Right atrium auricular region (tissue), 2 donors: ENCODE data around the gene RYR3. TPM values are rescaled to one million over a fixed set of nuclear protein-coding genes. Genes with fewer than 3 reads are reported as not detected.

Source experiments
- DNase-seq: peaks from one replicate; pipeline ENCODE4 v3.0.0-alpha.2; 2019; ENCODE audit warnings: low spot score
- H3K27ac ChIP-seq, 2 donors: fragments of 200-600 bp; sonication (generic); 1 replicate in 1 of 2; 2 replicates in 1 of 2; pipeline ENCODE4 v1.5.1; 2016 to 2019
- H3K27me3 ChIP-seq, 2 donors: fragments of 200-600 bp; sonication (generic); one replicate each; pipeline versions ENCODE4 v1.5.1 to v1.6.0; 2017 to 2019
- H3K36me3 ChIP-seq: fragments of 200-600 bp; sonication (generic); one replicate; pipeline ENCODE4 v1.5.1; 2016
- H3K4me1 ChIP-seq, 2 donors: fragments of 200-600 bp; sonication (generic); one replicate each; pipeline versions ENCODE4 v1.5.1 to v1.6.0; 2017 to 2019
- H3K4me3 ChIP-seq, 2 donors: fragments of 200-600 bp; sonication (generic); 1 replicate in 1 of 2; 2 replicates in 1 of 2; pipeline ENCODE4 v1.5.1; 2017 to 2019; ENCODE audit warnings: mild to moderate bottlenecking in 1 of 2, moderate library complexity in 1 of 2
- H3K9me3 ChIP-seq, 2 donors: fragments of 200-600 bp; sonication (generic); one replicate each; pipeline ENCODE4 v1.5.1; 2019
- CTCF ChIP-seq, 2 donors: fragments of 200-600 bp; sonication (generic); IDR thresholded peaks; one replicate each; pipeline ENCODE4 v1.5.1; 2019; ENCODE audit warnings: antibody characterized with exemption in 2 of 2
- total RNA-seq, 2 donors: library from RNA; depleted of rRNA; stranded (reverse); fragments of >200 nt; gene quantifications; one replicate each; pipeline ENCODE4 v1.1.0, GENCODE V29; 2016

The RYR3 gene
- total RNA-seq, 2 donors from 2014 or later = 0.08 to 0.11 TPM

- no peak overlapping the region for H3K4me3 ChIP-seq
- H3K27ac ChIP-seq = no peak overlapping the region
These were observed 158.0 kb downstream of the RYR3 start for GRCh38 chr15:33468740-33469139.

GRCh38 chr15:33473005-33473404 lies 162.2 kb downstream of the RYR3 start:
- H3K4me1 ChIP-seq = no peaks in the 10 kb centered on the region
- DNase-seq = no peak
- H3K4me3 ChIP-seq = no peak overlapping the region
- no peaks in the 10 kb centered on the region for H3K36me3 ChIP-seq
- no peak overlapping the region for H3K27ac ChIP-seq
- no peaks in the 10 kb centered on the region for H3K9me3 ChIP-seq
- H3K27me3 ChIP-seq = no peaks in the 10 kb centered on the region
- TF ChIP-seq CTCF (IDR thresholded peaks at IDR 0.05) = no peak

More at GRCh38 chr15:33468740-33469139, 158.0 kb downstream of the RYR3 start:
- Histone ChIP-seq H3K9me3 (no peaks in the 10 kb centered on the region), H3K4me1 (no peaks in the 10 kb centered on the region), H3K27me3 (no peaks in the 10 kb centered on the region), H3K36me3 (no peaks in the 10 kb centered on the region)
- TF ChIP-seq CTCF (IDR thresholded peaks at IDR 0.05) = no peak
- no peak for DNase-seq

DNA sequence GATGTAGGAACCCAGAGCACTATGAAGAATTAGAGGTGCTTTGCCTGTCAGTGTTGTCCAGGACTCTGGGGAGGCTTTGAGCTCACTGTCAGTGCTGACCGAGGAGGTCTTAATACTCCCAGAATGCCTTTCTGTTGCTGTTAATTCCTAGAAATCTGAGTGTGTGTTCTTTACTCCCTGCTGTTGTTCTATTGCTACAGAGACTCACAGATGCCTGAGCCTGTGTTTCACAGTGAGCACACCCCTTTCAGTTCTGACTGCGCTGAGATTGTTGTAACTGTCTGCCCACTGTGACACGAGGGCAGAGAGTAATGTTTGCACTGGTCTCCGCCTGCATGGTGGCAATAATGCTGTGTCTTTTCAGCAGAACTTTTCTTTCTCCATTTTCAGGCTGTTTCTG lies 162.9 kb downstream of the RYR3 start:
- no peak overlapping the region for H3K27ac ChIP-seq
- no peak for TF ChIP-seq CTCF (IDR thresholded peaks at IDR 0.05)
- no peak for DNase-seq
- no peak overlapping the region for H3K4me3 ChIP-seq
- no peaks in the 10 kb centered on the region for H3K4me1 ChIP-seq
- H3K27me3 ChIP-seq = no peaks in the 10 kb centered on the region
- H3K36me3 ChIP-seq = no peaks in the 10 kb centered on the region
- no peaks in the 10 kb centered on the region for H3K9me3 ChIP-seq

DNA sequence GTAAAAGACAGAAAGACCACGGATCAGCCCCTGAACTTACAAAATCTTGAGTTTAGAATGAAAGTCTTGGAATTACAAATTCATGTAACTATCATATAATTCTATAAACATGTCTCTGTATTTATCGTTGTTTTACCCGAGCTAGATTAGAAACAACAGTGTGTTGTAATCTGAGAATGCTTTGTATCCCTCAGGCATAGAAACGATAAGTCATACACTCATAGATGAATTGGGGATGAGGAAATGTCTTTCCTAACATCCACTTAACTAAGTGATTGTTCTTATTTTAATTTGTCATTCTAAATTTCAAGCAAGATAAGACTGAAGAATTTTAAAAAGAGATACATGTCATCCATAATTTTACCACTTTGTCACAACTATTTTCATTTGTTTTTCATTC lies 165.3 kb downstream of the RYR3 start:
- H3K36me3 ChIP-seq = no peaks in the 10 kb centered on the region
- no peak for DNase-seq
- no peaks in the 10 kb centered on the region for H3K4me1 ChIP-seq
- no peak overlapping the region for H3K27ac ChIP-seq
- no peak overlapping the region for H3K4me3 ChIP-seq
- no peak for TF ChIP-seq CTCF (IDR thresholded peaks at IDR 0.05)
- peaks cover 0 to 5% of the 10 kb centered on the region in 2 donors for H3K9me3 ChIP-seq
- H3K27me3 ChIP-seq = no peaks in the 10 kb centered on the region

DNA sequence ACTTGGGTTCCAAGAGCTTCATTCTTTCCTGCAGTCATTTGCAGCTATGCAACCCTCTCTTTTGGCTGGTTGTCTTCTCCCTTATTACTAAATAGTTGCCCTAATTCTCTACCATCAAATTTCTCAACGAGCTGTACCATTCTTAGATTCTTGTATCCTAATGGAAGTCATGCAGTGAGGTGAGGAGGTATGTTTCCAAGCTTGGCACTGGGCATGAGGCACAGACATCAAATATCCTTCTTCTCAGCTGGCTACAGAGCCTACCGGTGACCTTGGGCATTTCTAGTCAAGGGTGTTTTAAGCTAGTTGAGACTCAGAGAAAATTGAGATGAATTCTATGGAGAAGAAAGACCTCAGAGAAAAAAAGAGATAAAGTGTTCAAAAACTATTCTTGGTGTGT lies 166.1 kb downstream of the RYR3 start:
- Histone ChIP-seq H3K9me3 (peaks cover 0 to 13% of the 10 kb centered on the region in 2 donors), H3K27ac (no peak overlapping the region), H3K4me3 (no peak overlapping the region), H3K27me3 (no peaks in the 10 kb centered on the region), H3K36me3 (no peaks in the 10 kb centered on the region), H3K4me1 (no peaks in the 10 kb centered on the region)
- DNase-seq = no peak
- no peak for TF ChIP-seq CTCF (IDR thresholded peaks at IDR 0.05)

GRCh38 chr15:33489335-33489734 lies 178.6 kb downstream of the RYR3 start:
- no peak for DNase-seq
- no peaks in the 10 kb centered on the region for H3K36me3 ChIP-seq
- no peaks in the 10 kb centered on the region for H3K27me3 ChIP-seq
- H3K9me3 ChIP-seq = no peaks in the 10 kb centered on the region
- H3K4me1 ChIP-seq = no peaks in the 10 kb centered on the region
- no peak overlapping the region for H3K4me3 ChIP-seq
- H3K27ac ChIP-seq = no peak overlapping the region
- no peak for TF ChIP-seq CTCF (IDR thresholded peaks at IDR 0.05)
